ENCODE results near the gene LY6G6D.

The LY6G6D gene

DNA sequence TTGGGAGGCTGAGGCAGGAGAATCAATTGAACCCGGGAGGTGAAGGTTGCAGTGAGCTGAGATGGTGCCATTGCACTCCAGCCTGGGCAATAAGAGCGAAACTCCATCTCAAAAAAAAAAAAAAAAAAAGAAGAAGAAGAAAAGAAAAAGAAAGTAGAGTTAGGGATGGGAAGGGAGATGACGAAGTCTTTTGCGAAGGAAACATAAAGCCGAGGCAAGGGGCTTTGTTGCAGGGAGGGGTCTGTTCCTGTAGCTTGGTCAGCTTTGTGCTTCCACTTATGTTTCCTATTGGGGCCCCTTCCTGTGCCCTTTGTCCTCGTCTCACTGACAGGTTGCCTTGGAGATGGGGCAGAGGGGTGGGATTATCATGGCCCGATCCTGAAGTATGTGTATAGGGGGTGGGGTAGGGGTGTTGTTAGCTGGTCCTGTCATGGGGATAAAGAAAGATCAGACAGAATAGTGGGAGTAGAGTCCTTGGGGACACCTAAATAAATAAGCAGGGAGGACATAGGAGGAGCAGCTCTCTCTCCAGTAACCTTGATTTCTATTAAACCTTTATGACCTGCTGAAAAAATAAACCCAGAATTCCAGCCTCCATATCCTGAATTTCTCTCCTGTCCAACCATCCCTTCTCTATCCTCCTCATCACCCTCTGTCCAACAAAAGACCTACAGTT is 22.3 kb downstream of the LY6G6D start:
- H3K4me3 ChIP-seq (ENCODE audit: low read depth, low read length), result no peak overlapping the region
- TF ChIP-seq, protein P1, sequence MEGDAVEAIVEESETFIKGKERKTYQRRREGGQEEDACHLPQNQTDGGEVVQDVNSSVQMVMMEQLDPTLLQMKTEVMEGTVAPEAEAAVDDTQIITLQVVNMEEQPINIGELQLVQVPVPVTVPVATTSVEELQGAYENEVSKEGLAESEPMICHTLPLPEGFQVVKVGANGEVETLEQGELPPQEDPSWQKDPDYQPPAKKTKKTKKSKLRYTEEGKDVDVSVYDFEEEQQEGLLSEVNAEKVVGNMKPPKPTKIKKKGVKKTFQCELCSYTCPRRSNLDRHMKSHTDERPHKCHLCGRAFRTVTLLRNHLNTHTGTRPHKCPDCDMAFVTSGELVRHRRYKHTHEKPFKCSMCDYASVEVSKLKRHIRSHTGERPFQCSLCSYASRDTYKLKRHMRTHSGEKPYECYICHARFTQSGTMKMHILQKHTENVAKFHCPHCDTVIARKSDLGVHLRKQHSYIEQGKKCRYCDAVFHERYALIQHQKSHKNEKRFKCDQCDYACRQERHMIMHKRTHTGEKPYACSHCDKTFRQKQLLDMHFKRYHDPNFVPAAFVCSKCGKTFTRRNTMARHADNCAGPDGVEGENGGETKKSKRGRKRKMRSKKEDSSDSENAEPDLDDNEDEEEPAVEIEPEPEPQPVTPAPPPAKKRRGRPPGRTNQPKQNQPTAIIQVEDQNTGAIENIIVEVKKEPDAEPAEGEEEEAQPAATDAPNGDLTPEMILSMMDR (IDR thresholded peaks at IDR 0.05; ENCODE audit: borderline replicate concordance, insufficient read depth, low read depth, low read length), result no peak

DNA sequence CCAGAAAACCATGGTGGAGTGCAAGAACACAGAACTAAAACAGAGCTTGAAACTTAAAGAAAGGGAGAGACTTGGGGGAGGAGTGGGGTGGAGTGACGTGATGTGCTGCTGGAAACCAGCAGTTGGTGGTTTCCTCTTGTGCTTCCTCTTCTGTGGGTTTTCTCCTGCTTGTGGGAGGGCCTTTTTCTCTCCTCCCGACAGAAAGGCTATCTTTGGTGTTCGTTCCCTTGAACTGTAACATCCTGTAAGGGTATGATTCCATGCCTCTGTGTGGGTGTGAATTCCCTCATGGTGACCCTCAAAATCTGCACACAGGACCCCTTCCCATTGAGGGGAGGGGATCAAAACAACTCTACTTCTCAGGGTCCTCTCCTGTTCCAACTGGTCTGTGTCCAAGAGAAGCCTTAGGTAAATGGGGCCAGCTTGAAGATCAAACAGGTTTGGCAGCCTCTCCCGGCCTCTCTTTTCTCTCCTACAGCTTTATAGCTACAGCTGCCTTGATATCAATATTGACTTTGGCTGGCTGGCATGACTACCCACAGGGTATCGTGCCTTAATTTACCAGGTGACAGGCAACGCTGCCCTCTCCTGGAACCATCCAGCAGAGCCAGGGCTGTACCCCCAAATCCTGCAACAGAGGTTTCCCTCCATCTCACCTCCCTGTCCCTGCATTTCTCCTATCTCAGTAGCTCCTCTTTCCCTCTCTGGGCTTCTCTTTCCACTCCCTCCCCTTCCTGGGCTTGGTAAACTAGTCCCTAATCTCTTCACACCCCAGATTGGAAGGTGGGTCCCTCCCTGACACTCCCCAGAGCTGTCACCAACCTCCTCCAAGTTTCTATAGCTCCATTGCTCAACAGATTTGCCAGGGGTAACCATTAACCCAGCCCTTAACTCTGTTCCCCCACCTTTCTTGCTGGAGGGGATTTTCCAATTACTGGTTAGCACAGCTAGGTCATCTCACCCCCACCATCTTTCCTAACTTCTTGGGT is 23.1 kb downstream of the LY6G6D start:
- peak overlapping the region; percentile 11 for H3K4me3 ChIP-seq (ENCODE audit: low read depth, low read length)
- TF ChIP-seq, protein P1 (IDR thresholded peaks at IDR 0.05; ENCODE audit: borderline replicate concordance, insufficient read depth, low read depth, low read length), result no peak

DNA sequence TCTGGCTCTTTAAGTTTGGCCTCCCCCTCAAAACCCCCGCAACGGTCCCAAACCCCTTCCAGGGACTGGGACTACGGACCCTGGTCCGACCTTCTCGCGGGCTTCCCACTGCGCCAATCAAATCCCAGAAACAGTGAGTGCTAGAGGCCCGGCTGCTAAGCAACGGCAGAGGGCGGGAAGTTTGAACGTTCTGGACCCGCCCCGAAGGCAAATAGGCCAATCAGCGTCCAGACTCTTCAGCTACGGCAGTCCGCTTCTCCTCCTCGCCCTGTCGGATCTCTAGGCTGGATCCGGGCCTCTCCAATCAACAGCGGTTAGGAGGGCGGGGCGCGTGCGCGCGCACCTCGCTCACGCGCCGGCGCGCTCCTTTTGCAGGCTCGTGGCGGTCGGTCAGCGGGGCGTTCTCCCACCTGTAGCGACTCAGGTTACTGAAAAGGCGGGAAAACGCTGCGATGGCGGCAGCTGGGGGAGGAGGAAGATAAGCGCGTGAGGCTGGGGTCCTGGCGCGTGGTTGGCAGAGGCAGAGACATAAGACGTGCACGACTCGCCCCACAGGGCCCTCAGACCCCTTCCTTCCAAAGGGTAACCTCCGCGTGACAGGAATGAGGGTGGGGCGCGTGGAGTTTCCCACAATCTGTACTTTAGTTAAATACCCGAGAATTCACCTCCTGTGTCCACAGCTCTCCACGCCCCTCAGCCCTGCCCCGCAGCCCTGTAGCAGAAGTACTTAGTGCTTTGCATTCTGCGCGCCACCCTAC is 24.7 kb downstream of the LY6G6D start, which contains the start of gene MSH5:
Gene MSH5, plus strand, starts transcription at position 367 of the 758 bp plus-strand sequence. CDS start 462 bp downstream, outside the sequence.
- TF ChIP-seq, protein P1 (IDR thresholded peaks at IDR 0.05; ENCODE audit: borderline replicate concordance, insufficient read depth, low read depth, low read length), result no peak

DNA sequence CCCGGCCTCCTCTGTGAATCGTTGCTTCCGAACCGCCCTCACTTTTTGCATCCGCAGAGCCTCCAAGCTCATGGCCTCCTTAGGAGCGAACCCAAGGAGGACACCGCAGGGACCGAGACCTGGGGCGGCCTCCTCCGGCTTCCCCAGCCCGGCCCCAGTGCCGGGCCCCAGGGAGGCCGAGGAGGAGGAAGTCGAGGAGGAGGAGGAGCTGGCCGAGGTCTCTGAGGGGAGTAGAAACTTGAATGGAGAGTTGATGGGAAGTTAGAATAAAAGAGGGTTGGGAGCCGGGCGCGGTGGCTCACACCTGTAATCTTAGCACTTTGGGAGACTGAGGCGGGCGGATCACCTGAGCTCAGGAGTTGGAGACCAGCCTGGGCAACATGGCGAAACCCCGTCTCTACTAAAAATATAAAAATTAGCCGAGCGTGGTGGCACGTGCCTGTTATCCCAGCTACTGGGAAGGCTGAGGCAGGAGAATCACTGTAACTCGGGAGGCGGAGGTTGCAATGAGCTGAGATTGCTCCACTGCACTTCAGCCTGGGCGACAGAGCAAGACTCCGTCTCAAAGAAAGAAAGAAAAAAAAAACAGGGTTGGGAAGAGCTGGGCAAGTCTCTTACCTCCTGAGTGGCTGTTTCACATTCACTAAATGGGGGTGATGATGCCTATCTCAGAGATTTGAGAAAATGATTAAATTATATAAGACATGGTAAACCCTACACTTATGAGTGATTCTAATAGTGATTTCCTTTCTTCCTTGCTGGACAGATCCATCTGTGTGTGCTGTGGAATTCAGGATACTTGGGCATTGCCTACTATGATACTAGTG is 25.5 kb downstream of the LY6G6D start:
- peak overlapping the region; percentile 68 for H3K4me3 ChIP-seq (ENCODE audit: low read depth, low read length)
- TF ChIP-seq, protein P1 (IDR thresholded peaks at IDR 0.05; ENCODE audit: borderline replicate concordance, insufficient read depth, low read depth, low read length), result no peak

More for the DNA sequence above, 24.7 kb downstream of the LY6G6D start, which contains the start of gene MSH5:
- peak within 1 kb of the TSS; percentile 68 for H3K4me3 ChIP-seq (ENCODE audit: low read depth, low read length)

DNA sequence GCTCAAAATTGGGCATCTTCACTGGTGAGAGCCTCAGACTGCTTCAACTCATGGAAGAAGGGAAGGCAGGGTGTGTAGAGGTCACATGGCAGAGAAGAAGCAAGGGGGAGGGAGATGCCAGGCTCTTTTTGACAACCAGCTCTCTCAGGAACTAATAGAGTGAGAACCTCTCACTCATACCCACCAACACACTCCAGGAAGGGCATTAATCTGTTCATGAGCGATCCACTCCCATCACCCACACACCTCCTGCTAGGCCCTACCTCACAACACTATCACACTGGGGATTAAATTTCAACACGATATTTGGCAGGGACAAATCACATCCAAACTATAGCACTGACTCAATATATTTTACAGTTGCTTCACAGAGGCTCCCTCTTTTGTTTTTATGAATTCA is 26.7 kb downstream of the LY6G6D start:
- no peak overlapping the region for H3K4me3 ChIP-seq (ENCODE audit: low read depth, low read length)
- TF ChIP-seq, protein P1 (IDR thresholded peaks at IDR 0.05; ENCODE audit: borderline replicate concordance, insufficient read depth, low read depth, low read length), result no peak

DNA sequence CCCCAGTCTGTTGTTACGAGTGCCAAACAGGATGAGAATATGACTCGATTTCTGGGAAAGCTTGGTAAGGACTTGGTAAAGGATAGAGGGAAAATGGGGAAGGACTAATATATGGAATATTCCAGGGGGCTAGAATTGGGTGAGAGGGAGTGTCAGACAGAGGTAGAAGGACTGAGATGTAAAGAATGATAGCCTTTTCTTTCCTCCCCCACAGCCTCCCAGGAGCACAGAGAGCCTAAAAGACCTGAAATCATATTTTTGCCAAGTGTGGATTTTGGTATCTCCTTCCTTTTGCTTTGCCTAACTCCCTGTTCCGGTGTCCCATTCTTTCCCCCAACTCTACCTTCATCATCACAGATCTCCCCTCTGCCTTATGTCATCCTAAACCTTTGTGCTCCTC is 27.7 kb downstream of the LY6G6D start:
- TF ChIP-seq, protein P1 (IDR thresholded peaks at IDR 0.05; ENCODE audit: borderline replicate concordance, insufficient read depth, low read depth, low read length), result no peak
- no peak overlapping the region for H3K4me3 ChIP-seq (ENCODE audit: low read depth, low read length)

All from GM12875 (cell line).